Sigmoid colon (tissue), 4 donors: ENCODE measurements around the gene ARID5B.
A peak's percentile ranks its signal among the peaks of the same experiment; 100 is the strongest.

Experiments
- POLR2A ChIP-seq, 2 donors: fragments of 450-650 bp; IDR thresholded peaks; one replicate each; pipeline ENCODE4 v1.6.1; 2016; ENCODE audit warnings: antibody characterized with exemption in 2 of 2, mild to moderate bottlenecking in 2 of 2, moderate library complexity in 2 of 2
- POLR2AphosphoS5 ChIP-seq, 4 donors: sonication (generic); formaldehyde crosslinking; IDR thresholded peaks; one replicate each; pipeline ENCODE4 v1.6.1; 2017; ENCODE audit warnings: antibody characterized with exemption in 4 of 4
- TF ChIP-seq, protein P1 (sequence below), 4 experiments: fragments of 450-650 bp in 3 of 4; fragments of 200-600 bp in 1 of 4; IDR thresholded peaks; one replicate each; pipeline ENCODE4 v1.5.1; 2016 to 2019; ENCODE audit warnings: antibody characterized with exemption in 4 of 4, mild to moderate bottlenecking in 3 of 4, moderate library complexity in 2 of 4

GRCh38 chr10:62059217-62059920 is 157.9 kb downstream of the ARID5B start:
- TF ChIP-seq, protein P1, sequence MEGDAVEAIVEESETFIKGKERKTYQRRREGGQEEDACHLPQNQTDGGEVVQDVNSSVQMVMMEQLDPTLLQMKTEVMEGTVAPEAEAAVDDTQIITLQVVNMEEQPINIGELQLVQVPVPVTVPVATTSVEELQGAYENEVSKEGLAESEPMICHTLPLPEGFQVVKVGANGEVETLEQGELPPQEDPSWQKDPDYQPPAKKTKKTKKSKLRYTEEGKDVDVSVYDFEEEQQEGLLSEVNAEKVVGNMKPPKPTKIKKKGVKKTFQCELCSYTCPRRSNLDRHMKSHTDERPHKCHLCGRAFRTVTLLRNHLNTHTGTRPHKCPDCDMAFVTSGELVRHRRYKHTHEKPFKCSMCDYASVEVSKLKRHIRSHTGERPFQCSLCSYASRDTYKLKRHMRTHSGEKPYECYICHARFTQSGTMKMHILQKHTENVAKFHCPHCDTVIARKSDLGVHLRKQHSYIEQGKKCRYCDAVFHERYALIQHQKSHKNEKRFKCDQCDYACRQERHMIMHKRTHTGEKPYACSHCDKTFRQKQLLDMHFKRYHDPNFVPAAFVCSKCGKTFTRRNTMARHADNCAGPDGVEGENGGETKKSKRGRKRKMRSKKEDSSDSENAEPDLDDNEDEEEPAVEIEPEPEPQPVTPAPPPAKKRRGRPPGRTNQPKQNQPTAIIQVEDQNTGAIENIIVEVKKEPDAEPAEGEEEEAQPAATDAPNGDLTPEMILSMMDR (IDR thresholded peaks at IDR 0.05): no peak
- TF ChIP-seq POLR2A (IDR thresholded peaks at IDR 0.05): no peak
- TF ChIP-seq POLR2AphosphoS5 (IDR thresholded peaks at IDR 0.05): peak; percentile 20 to 51 (median 26)
